A549 (cell line): Measurements from ENCODE around the gene HOXD10. TPM values are rescaled to one million over a fixed set of nuclear protein-coding genes. Genes with fewer than 3 reads are reported as not detected.

Source experiments
- ATAC-seq, 2 experiments: fragments of 200-7000 bp in 1 of 2; fragments of >200 bp in 1 of 2; cut with Nextera tagmentation in 1 of 2; cut with Tn5 transposase in 1 of 2; 3 replicates each; pipeline versions ENCODE4 v1.8.0 to v1.9.1; 2018 to 2020; ENCODE audit warnings: mild to moderate bottlenecking in 1 of 2, moderate library complexity in 1 of 2
- CTCF ChIA-PET: fragments of 300-600 bp; sonication (Branson Sonifier 250); formaldehyde crosslinking; extraction: SDS; loops from one replicate; lab custom pipeline; 2021; ENCODE audit warnings: antibody characterized with exemption, inconsistent platforms; lab: Yijun Ruan, JAX
- POLR2A ChIA-PET: fragments of 350-600 bp; formaldehyde crosslinking; extraction: SDS; loops from one replicate; lab custom pipeline; 2021; ENCODE audit warnings: antibody characterized with exemption, inconsistent platforms; lab: Yijun Ruan, JAX
- DNase-seq, 2 experiments: peaks; one replicate each; pipeline versions ENCODE4 v3.0.0 to v3.0.0-alpha.2; 2011 to 2016; ENCODE audit warnings: low read depth in 1 of 2, low spot score in 1 of 2
- FAIRE-seq: peaks from 2 replicates; lab custom pipeline; 2011; peaks lifted over from hg19 to GRCh38; lab: Jason Lieb, UNC
- H3K27ac ChIP-seq, 2 experiments: fragments of >200 bp; sonication (Bioruptor Twin); formaldehyde crosslinking; 3 replicates each; pipeline ENCODE4 v1.5.1; 2016 to 2017
- H3K4me1 ChIP-seq: fragments of >200 bp; sonication (Bioruptor Twin); formaldehyde crosslinking; 3 replicates; pipeline ENCODE4 v1.6.1; 2016
- H3K4me2 ChIP-seq: fragments of >200 bp; sonication (Bioruptor Twin); formaldehyde crosslinking; 3 replicates; pipeline ENCODE4 v1.6.1; 2016
- H3K4me3 ChIP-seq: fragments of >200 bp; sonication (Bioruptor Twin); formaldehyde crosslinking; 3 replicates; pipeline ENCODE4 v1.5.1; 2016
- H3K9me3 ChIP-seq: fragments of >200 bp; sonication (Bioruptor Twin); formaldehyde crosslinking; 3 replicates; pipeline ENCODE4 v1.6.1; 2016
- CBX2 ChIP-seq: fragments of 200-600 bp; sonication (generic); IDR thresholded peaks from 2 replicates; pipeline ENCODE4 v1.6.1; 2016; ENCODE audit warnings: low read depth, mild to moderate bottlenecking, borderline replicate concordance
- CTCF ChIP-seq: fragments of >200 bp; sonication (Bioruptor Twin); formaldehyde crosslinking; IDR thresholded peaks from 3 replicates; pipeline ENCODE4 v1.5.1; 2016
- EHF ChIP-seq: fragments of 250-450 bp; sonication (Bioruptor Pico); IDR thresholded peaks from 2 replicates; pipeline ENCODE4 v1.5.0; 2020; ENCODE audit warnings: mild to moderate bottlenecking
- ELK1 ChIP-seq: fragments of 150-350 bp; IDR thresholded peaks from 2 replicates; pipeline ENCODE4 v1.6.1; 2014; ENCODE audit warnings: low read depth, mild to moderate bottlenecking, low read length
- ESRRA ChIP-seq: fragments of 150-350 bp; IDR thresholded peaks from 2 replicates; pipeline ENCODE4 v1.6.1; 2014; ENCODE audit warnings: mild to moderate bottlenecking, low read length, borderline replicate concordance
- FOSB ChIP-seq: fragments of 250-450 bp; sonication (Bioruptor Pico); IDR thresholded peaks from 2 replicates; pipeline ENCODE4 v1.5.0; 2020; ENCODE audit warnings: mild to moderate bottlenecking, moderate library complexity
- FOSL2 ChIP-seq, 2 experiments: fragments of 450-650 bp in 1 of 2; fragments of >200 bp in 1 of 2; sonication (Bioruptor Twin) in 1 of 2; formaldehyde crosslinking; IDR thresholded peaks; 2 replicates each; pipeline versions ENCODE4 v1.5.0 to v1.6.1; 2016 to 2020; ENCODE audit warnings: mild to moderate bottlenecking in 1 of 2, moderate library complexity in 1 of 2
- HDAC2 ChIP-seq: fragments of 200-600 bp; sonication (generic); IDR thresholded peaks from 2 replicates; pipeline ENCODE4 v1.6.1; 2016
- HEYL ChIP-seq: fragments of 250-450 bp; sonication (Bioruptor Pico); IDR thresholded peaks from 2 replicates; pipeline ENCODE4 v1.8.0; 2021; ENCODE audit warnings: mild to moderate bottlenecking, moderate library complexity
- HOXB13 ChIP-seq: fragments of 250-450 bp; sonication (Bioruptor Pico); IDR thresholded peaks from 2 replicates; pipeline ENCODE4 v1.5.0; 2020; ENCODE audit warnings: low read depth, mild to moderate bottlenecking, moderate library complexity
- HOXB5 ChIP-seq: fragments of 250-450 bp; sonication (Bioruptor Pico); IDR thresholded peaks from 2 replicates; pipeline ENCODE4 v1.5.0; 2020; ENCODE audit warnings: mild to moderate bottlenecking, moderate library complexity
- KDM1A ChIP-seq: fragments of 200-600 bp; sonication (generic); IDR thresholded peaks from 2 replicates; pipeline ENCODE4 v1.6.1; 2016; ENCODE audit warnings: low read depth, mild to moderate bottlenecking
- MAFK ChIP-seq: fragments of 450-650 bp; IDR thresholded peaks from 2 replicates; pipeline ENCODE4 v1.6.1; 2014; ENCODE audit not compliant: partially characterized antibody
- PHF8 ChIP-seq: fragments of 200-600 bp; sonication (generic); IDR thresholded peaks from 2 replicates; pipeline ENCODE4 v1.6.1; 2016; ENCODE audit warnings: low read depth, mild to moderate bottlenecking, antibody characterized with exemption, moderate library complexity, borderline replicate concordance
- POLR2A ChIP-seq: IDR thresholded peaks from 2 replicates; pipeline ENCODE4 v1.6.1; 2012; ENCODE audit warnings: mild to moderate bottlenecking, low read length
- POLR2AphosphoS2 ChIP-seq: conservative IDR thresholded peaks from 2 replicates; pipeline ENCODE4 v1.6.1; 2012; ENCODE audit warnings: low read length, improper control_type of control experiment, inconsistent platforms
- RAD21 ChIP-seq, 2 experiments: fragments of >200 bp in 1 of 2; sonication (Bioruptor Twin) in 1 of 2; formaldehyde crosslinking in 1 of 2; IDR thresholded peaks in 1 of 2; conservative IDR thresholded peaks in 1 of 2; 2 replicates in 1 of 2; 3 replicates in 1 of 2; pipeline ENCODE4 v1.6.1; 2012 to 2018; ENCODE audit warnings: inconsistent platforms in 1 of 2
- RARB ChIP-seq: fragments of 250-450 bp; sonication (Bioruptor Pico); IDR thresholded peaks from 2 replicates; pipeline ENCODE4 v1.8.0; 2021; ENCODE audit warnings: mild to moderate bottlenecking, moderate library complexity
- RCOR1 ChIP-seq: fragments of 150-350 bp; IDR thresholded peaks from 2 replicates; pipeline ENCODE4 v1.6.1; 2014; ENCODE audit warnings: antibody characterized with exemption, low read length, low read depth
- RNF2 ChIP-seq: fragments of 200-600 bp; sonication (generic); IDR thresholded peaks from 2 replicates; pipeline ENCODE4 v1.6.1; 2016; ENCODE audit warnings: low read depth, mild to moderate bottlenecking, antibody characterized with exemption, moderate library complexity, borderline replicate concordance
- ZFP36 ChIP-seq: fragments of 450-650 bp; IDR thresholded peaks from 2 replicates; pipeline ENCODE4 v1.6.1; 2014; ENCODE audit warnings: borderline replicate concordance; ENCODE audit not compliant: partially characterized antibody
- ZNF302 ChIP-seq: fragments of 250-450 bp; sonication (Bioruptor Pico); IDR thresholded peaks from 2 replicates; pipeline ENCODE4 v1.9.0; 2021; ENCODE audit warnings: inconsistent platforms, mild to moderate bottlenecking, moderate library complexity
- WGBS: methylation state at CpG from one replicate; pipeline ENCODE4 v1.1.6; 2017; ENCODE audit errors: missing lambda C conversion rate; 5-methylcytosine and 5-hydroxymethylcytosine counted together
- polyA plus RNA-seq, 4 experiments: library from polyadenylated mRNA; depleted of rRNA in 3 of 4; stranded (reverse); fragments of >200 nt; fragmentation: RNase III in 1 of 4; extraction: RNeasy Plus Mini Kit Qiagen cat#74134 plus additional on column Dnase treatment in 1 of 4; gene quantifications; 2 replicates in 3 of 4; 3 replicates in 1 of 4; pipeline ENCODE4 v1.2.3, GENCODE V29; 2011 to 2017
- TF ChIP-seq, protein P1 (sequence below): IDR thresholded peaks from 2 replicates; pipeline ENCODE4 v1.6.1; 2012; ENCODE audit warnings: low read depth, borderline replicate concordance
- TF ChIP-seq, protein P2 (sequence below): fragments of >200 bp; sonication (Bioruptor Twin); formaldehyde crosslinking; IDR thresholded peaks from 3 replicates; pipeline ENCODE4 v1.6.1; 2016

Gene HOXD10
- polyA plus RNA-seq, 2 of the 4 experiments (the other 2 are of a cell fraction): 4.3 to 4.8 TPM

GRCh38 chr2:176071330-176072291, 45.0 kb upstream of the HOXD10 start:
- DNase-seq (no peak), FAIRE-seq (no peak), ATAC-seq (no peak)
- H3K4me3 ChIP-seq: no peak overlapping the region
- POLR2A ChIA-PET: no interaction called here
- no peak overlapping the region for H3K27ac ChIP-seq
- 71% methylated on average over 36 of the region's 58 CpGs for WGBS
- CTCF ChIA-PET: interaction anchor here (0.6 to 1.2 kb wide), 4 partner anchors 8 to 1690 kb away, joined by 3 to 10 read pairs (median 4); no protein-coding TSS in a partner anchor
- no peak overlapping the region for H3K4me2 ChIP-seq
- no peaks in the 10 kb centered on the region for H3K9me3 ChIP-seq
- H3K4me1 ChIP-seq: no peaks in the 10 kb centered on the region
- TF ChIP-seq HEYL (CRISPR knock-in tag) (no peak), ZFP36 (no peak), FOSB (CRISPR knock-in tag) (no peak), RAD21 (conservative IDR thresholded peaks at IDR 0.05 in 1 of 2, IDR thresholded peaks at IDR 0.05 in 1 of 2) (no peak), RARB (CRISPR knock-in tag) (no peak), RNF2 (no peak), FOSL2 (IDR thresholded peaks at IDR 0.05) (no peak), FOSL2 (CRISPR knock-in tag; IDR thresholded peaks at IDR 0.05) (no peak), KDM1A (no peak), CTCF (no peak)
- TF ChIP-seq, protein P1, sequence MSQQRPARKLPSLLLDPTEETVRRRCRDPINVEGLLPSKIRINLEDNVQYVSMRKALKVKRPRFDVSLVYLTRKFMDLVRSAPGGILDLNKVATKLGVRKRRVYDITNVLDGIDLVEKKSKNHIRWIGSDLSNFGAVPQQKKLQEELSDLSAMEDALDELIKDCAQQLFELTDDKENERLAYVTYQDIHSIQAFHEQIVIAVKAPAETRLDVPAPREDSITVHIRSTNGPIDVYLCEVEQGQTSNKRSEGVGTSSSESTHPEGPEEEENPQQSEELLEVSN: no peak
- TF ChIP-seq, all 56 proteins: peak for 0

- no peak for ATAC-seq
- no peak overlapping the region for H3K4me2 ChIP-seq
- H3K4me3 ChIP-seq: no peak overlapping the region
- 52% methylated on average over 5 of the region's 5 CpGs for WGBS
- POLR2A ChIA-PET: no interaction called here
- H3K9me3 ChIP-seq: no peaks in the 10 kb centered on the region
- TF ChIP-seq POLR2A: no peak
- no peak for TF ChIP-seq MAFK
- TF ChIP-seq HOXB5 (CRISPR knock-in tag): no peak
- TF ChIP-seq PHF8: no peak
- no peak for TF ChIP-seq RARB (CRISPR knock-in tag)
- no peak for TF ChIP-seq RCOR1
- TF ChIP-seq, protein P2, sequence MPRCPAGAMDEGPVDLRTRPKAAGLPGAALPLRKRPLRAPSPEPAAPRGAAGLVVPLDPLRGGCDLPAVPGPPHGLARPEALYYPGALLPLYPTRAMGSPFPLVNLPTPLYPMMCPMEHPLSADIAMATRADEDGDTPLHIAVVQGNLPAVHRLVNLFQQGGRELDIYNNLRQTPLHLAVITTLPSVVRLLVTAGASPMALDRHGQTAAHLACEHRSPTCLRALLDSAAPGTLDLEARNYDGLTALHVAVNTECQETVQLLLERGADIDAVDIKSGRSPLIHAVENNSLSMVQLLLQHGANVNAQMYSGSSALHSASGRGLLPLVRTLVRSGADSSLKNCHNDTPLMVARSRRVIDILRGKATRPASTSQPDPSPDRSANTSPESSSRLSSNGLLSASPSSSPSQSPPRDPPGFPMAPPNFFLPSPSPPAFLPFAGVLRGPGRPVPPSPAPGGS: no peak
- no peak for TF ChIP-seq ELK1
- no peak for TF ChIP-seq HOXB13 (CRISPR knock-in tag)
- no peak for TF ChIP-seq ZNF302 (CRISPR knock-in tag)
- no peak for TF ChIP-seq ESRRA
- TF ChIP-seq CBX2: no peak
- TF ChIP-seq POLR2AphosphoS2: no peak
- TF ChIP-seq HDAC2: no peak
- TF ChIP-seq EHF (CRISPR knock-in tag): no peak
- TF ChIP-seq, all 56 proteins: peak for 0
- no peaks in the 10 kb centered on the region for H3K4me1 ChIP-seq
- FAIRE-seq (no peak), DNase-seq (no peak)
- CTCF ChIA-PET: interaction anchor here (0.7 kb wide), 1 partner anchor 714 kb away, joined by 4 read pairs; no protein-coding TSS in a partner anchor
- no peak overlapping the region for H3K27ac ChIP-seq
These were observed 44.3 kb upstream of the HOXD10 start for GRCh38 chr2:176072292-176072669.
